Measurements from ENCODE around the gene KRT36.

KRT36 gene

GRCh38 chr17:41489531-41489930, at the start of gene KRT36:
Gene KRT36, minus strand, starts transcription at chr17:41489910. Its CDS starts 46 bp downstream, at chr17:41489864.
- DNase-seq, result no peak

GRCh38 chr17:41539071-41539492, 49.4 kb upstream of the KRT36 start:
- no peak for DNase-seq

GRCh38 chr17:41538565-41538991, 48.9 kb upstream of the KRT36 start:
- DNase-seq, result no peak

- no peak for DNase-seq
Measured at GRCh38 chr17:41537990-41538389, 48.3 kb upstream of the KRT36 start.

- DNase-seq, result no peak
Measured at GRCh38 chr17:41537614-41537954, 47.9 kb upstream of the KRT36 start.

- DNase-seq, result no peak
Measured at GRCh38 chr17:41536741-41537613, 47.3 kb upstream of the KRT36 start.

- DNase-seq, result no peak
Measured at GRCh38 chr17:41535764-41536481, 46.2 kb upstream of the KRT36 start.

GRCh38 chr17:41534899-41535546, 45.3 kb upstream of the KRT36 start:
- DNase-seq, result no peak

GRCh38 chr17:41533613-41534012, 43.9 kb upstream of the KRT36 start:
- no peak for DNase-seq

- DNase-seq, result no peak
Measured at GRCh38 chr17:41532947-41533570, 43.3 kb upstream of the KRT36 start.

GRCh38 chr17:41531993-41532392, 42.3 kb upstream of the KRT36 start:
- no peak for DNase-seq

- DNase-seq, result peak; percentile 74
Measured at GRCh38 chr17:41530062-41531048, 40.6 kb upstream of the KRT36 start.

- peak; percentile 4 for DNase-seq
Measured at GRCh38 chr17:41529491-41529915, 39.8 kb upstream of the KRT36 start.

- DNase-seq, result no peak
Measured at GRCh38 chr17:41528959-41529353, 39.2 kb upstream of the KRT36 start.

GRCh38 chr17:41527063-41528023, 37.6 kb upstream of the KRT36 start:
- no peak for DNase-seq

GRCh38 chr17:41524261-41524660, 34.6 kb upstream of the KRT36 start:
- no peak for DNase-seq

GRCh38 chr17:41523787-41524186, 34.1 kb upstream of the KRT36 start:
- DNase-seq, result peak; percentile 32

- DNase-seq, result no peak
Measured at GRCh38 chr17:41523225-41523593, 33.5 kb upstream of the KRT36 start.

GRCh38 chr17:41522301-41523224, 32.9 kb upstream of the KRT36 start:
- no peak for DNase-seq
